Esophagus squamous epithelium (tissue), 5 donors: ENCODE results near the gene ADCY6. TPM values are rescaled to one million over a fixed set of nuclear protein-coding genes. Genes with fewer than 3 reads are reported as not detected.

Experiments
- DNase-seq: peaks from one replicate; lab custom pipeline; 2025; lab: John Stamatoyannopoulos, UW
- H3K27ac ChIP-seq, 4 donors: fragments of 200-600 bp; sonication (generic); one replicate each; pipeline ENCODE4 v1.5.1; 2016 to 2019; ENCODE audit warnings: mild to moderate bottlenecking in 1 of 4
- H3K27me3 ChIP-seq, 4 donors: fragments of 200-600 bp; sonication (generic); 1 replicate in 3 of 4; 2 replicates in 1 of 4; pipeline versions ENCODE4 v1.5.1 to v1.6.0; 2017 to 2021; ENCODE audit warnings: antibody characterized with exemption in 1 of 4
- H3K36me3 ChIP-seq, 3 donors: fragments of 200-600 bp; sonication (generic); one replicate each; pipeline ENCODE4 v1.5.1; 2016 to 2019
- H3K4me1 ChIP-seq, 3 donors: fragments of 200-600 bp; sonication (generic); one replicate each; pipeline ENCODE4 v1.5.1; 2017 to 2019
- H3K4me3 ChIP-seq, 4 donors: fragments of 200-600 bp; sonication (generic); 1 replicate in 3 of 4; 2 replicates in 1 of 4; pipeline ENCODE4 v1.5.1; 2016 to 2019; ENCODE audit warnings: mild to moderate bottlenecking in 2 of 4, moderate library complexity in 1 of 4
- H3K9me3 ChIP-seq, 3 donors: fragments of 200-600 bp; sonication (generic); one replicate each; pipeline ENCODE4 v1.5.1; 2016 to 2019
- CTCF ChIP-seq, 6 experiments: fragments of 450-650 bp in 4 of 6; fragments of 200-600 bp in 2 of 6; sonication (generic) in 2 of 6; IDR thresholded peaks; one replicate each; pipeline ENCODE4 v1.5.1; 2016 to 2019; ENCODE audit warnings: antibody characterized with exemption in 6 of 6, mild to moderate bottlenecking in 4 of 6, moderate library complexity in 4 of 6
- POLR2A ChIP-seq, 4 donors: fragments of 450-650 bp; IDR thresholded peaks; one replicate each; pipeline ENCODE4 v1.6.1; 2017; ENCODE audit warnings: antibody characterized with exemption in 4 of 4, mild to moderate bottlenecking in 4 of 4, moderate library complexity in 3 of 4
- WGBS, 2 donors: methylation state at CpG; one replicate each; pipeline ENCODE4 v1.1.5; 2018; 5-methylcytosine and 5-hydroxymethylcytosine counted together
- intact Hi-C: fragments of 100-400 bp; cut with DNase I; formaldehyde crosslinking; loops from one replicate; pipeline ENCODE4 v1.15.0; 2022
- small RNA-seq, 4 donors: library from RNA; depleted of rRNA; stranded (forward); fragments of <200 nt; gene quantifications; one replicate each; pipeline ENCODE3, GENCODE V24; 2016
- total RNA-seq, 4 donors: library from RNA; depleted of rRNA; stranded (reverse); fragments of >200 nt; gene quantifications; one replicate each; pipeline ENCODE4 v1.1.0, GENCODE V29; 2016
- donor health status: DM: yes; HTN: yes; CAD: no.

Gene ADCY6
- total RNA-seq, 4 donors from 2014 or later: 11.5 to 14.7 (median 13.9) TPM

GRCh38 chr12:48716493-48717251, 72.2 kb downstream of the ADCY6 start, which contains the start of gene CCNT1:
CCNT1 (minus strand) TSS chr12:48716707; CDS start chr12:48716675, 32 bp downstream.
- peak; percentile 95 for DNase-seq
- peak in 3 of 6 experiments; percentile 25 to 53 (median 45) for TF ChIP-seq CTCF (IDR thresholded peaks at IDR 0.05)
- TF ChIP-seq POLR2A (IDR thresholded peaks at IDR 0.05): peak in 2 of 4 donors; percentile 72 to 78
- WGBS, 2 donors: 0% methylated on average over 20 to 37 of the region's 61 CpGs
- Histone ChIP-seq H3K4me1 (peaks cover 8 to 51% (median 25%) of the 10 kb centered on the region in 3 donors), H3K27ac (peak within 1 kb of the TSS; percentile 88 to 99 (median 96)), H3K4me3 (peak within 1 kb of the TSS; percentile 41 to 93 (median 86)), H3K36me3 (peaks cover 0 to 32% (median 2%) of the 10 kb centered on the region in 3 donors), H3K9me3 (peaks cover 0 to 19% (median 8%) of the 10 kb centered on the region in 3 donors), H3K27me3 (no peaks in the 10 kb centered on the region)
- intact Hi-C loops: no loop called here

Small RNA genes within 50 kb of the gene (small RNA-seq; reads per million reads assigned to genes)
- gene MIR4701 (0 reads per million in 4 donors), gene RF00019 (0 reads per million in 4 donors)

Other genes starting within 250 kb of the ADCY6 start
- gene LALBA, start 219.0 kb downstream of the ADCY6 start, total RNA-seq: not detected
- gene KANSL2, start 106.9 kb downstream of the ADCY6 start, total RNA-seq: 10 to 100 TPM; 23.9 to 46.0 (median 33.3) TPM
- 10 to 100 TPM; 16.2 to 23.3 (median 18.5) TPM for gene CCNT1, start 72.4 kb downstream of the ADCY6 start, total RNA-seq
- gene CACNB3, start 29.4 kb upstream of the ADCY6 start, total RNA-seq: 10 to 100 TPM; 13.4 to 19.5 (median 14.0) TPM
- 10 to 100 TPM; 46.0 to 71.5 (median 56.7) TPM for gene DDX23, start 63.1 kb upstream of the ADCY6 start, total RNA-seq
- gene RND1, start 76.8 kb upstream of the ADCY6 start, total RNA-seq: 1 to 10 TPM in 2 of 4 donors, under 1 TPM in 2; 0.57 to 6.1 (median 0.95) TPM
- gene FKBP11, start 136.4 kb upstream of the ADCY6 start, total RNA-seq: 10 to 100 TPM in 3 of 4 donors, 1 to 10 TPM in 1; 9.5 to 28.6 (median 11.8) TPM
- 10 to 100 TPM; 52.2 to 76.2 (median 61.6) TPM for gene ARF3, start 168.4 kb upstream of the ADCY6 start, total RNA-seq
- gene WNT10B, start 182.6 kb upstream of the ADCY6 start, total RNA-seq: 1 to 10 TPM in 1 of 4 donors, under 1 TPM in 3; 0.19 to 6.3 (median 0.61) TPM
- under 1 TPM in 1 of 4 donors, not detected in 3; 0.41 TPM for gene WNT1, start 189.2 kb upstream of the ADCY6 start, total RNA-seq
- under 1 TPM; 0.19 to 0.40 (median 0.26) TPM for gene DDN, start 210.3 kb upstream of the ADCY6 start, total RNA-seq
- 10 to 100 TPM; 31.9 to 58.6 (median 47.8) TPM for gene PRKAG1, start 229.7 kb upstream of the ADCY6 start, total RNA-seq